K562 (cell line): ENCODE data around the gene CDK14. TPM values are rescaled to one million over a fixed set of nuclear protein-coding genes. Genes with fewer than 3 reads are reported as not detected.

ENCODE experiments used
- ATAC-seq: fragments of 200-7000 bp; cut with Tn5 transposase; 3 replicates; pipeline ENCODE4 v1.9.1; 2020; ENCODE audit warnings: moderate library complexity
- BruUV-seq: library from RNA; stranded (reverse); fragments of 400-500 nt; replicated peaks from 2 replicates; lab custom pipeline; 2021; lab: Mats Ljungman, UMichigan
- CTCF ChIA-PET: fragments of 300-600 bp; formaldehyde crosslinking; extraction: SDS; loops from one replicate; lab custom pipeline; 2021; ENCODE audit warnings: low intra/inter-chr PET ratio; lab: Yijun Ruan, JAX
- POLR2A ChIA-PET: fragments of 300-600, 350-650 bp; sonication (Branson Sonifier 250); formaldehyde crosslinking; extraction: SDS; loops from one replicate; lab custom pipeline; 2021; ENCODE audit warnings: antibody characterized with exemption, inconsistent platforms; lab: Yijun Ruan, JAX
- DNase-seq, 4 experiments: peaks; one replicate each; pipeline versions ENCODE4 v3.0.0 to v3.0.0-alpha.2; 2011 to 2018; ENCODE audit warnings: low spot score in 3 of 4, mixed read lengths in 3 of 4; ENCODE audit errors: extremely low read depth in 1 of 4
- FAIRE-seq: peaks from 2 replicates; lab custom pipeline; 2011; peaks lifted over from hg19 to GRCh38; lab: Jason Lieb, UNC
- H2AFZ ChIP-seq: 2 replicates; pipeline ENCODE4 v1.6.0; 2011; ENCODE audit warnings: low read depth, low read length, control low read depth, inconsistent platforms
- H3K27ac ChIP-seq: fragments of 200-600 bp; 3 replicates; pipeline ENCODE4 v1.8.0; 2011; ENCODE audit warnings: low read depth, mild to moderate bottlenecking, control low read depth, inconsistent platforms, low read length, moderate library complexity, mixed read lengths; ENCODE audit errors: extremely low read depth
- H3K27me3 ChIP-seq, 2 experiments: fragments of 300-600 bp in 1 of 2; 2 replicates in 1 of 2; 3 replicates in 1 of 2; pipeline versions ENCODE4 v1.6.0 to v1.8.0; 2011; ENCODE audit warnings: inconsistent platforms in 2 of 2, low read length in 2 of 2, mild to moderate bottlenecking in 1 of 2, mixed read lengths in 1 of 2, moderate library complexity in 1 of 2; ENCODE audit not compliant: control insufficient read depth in 2 of 2, insufficient read depth in 2 of 2
- H3K36me3 ChIP-seq: fragments of 300-600 bp; 3 replicates; pipeline ENCODE4 v1.8.0; 2011; ENCODE audit warnings: mild to moderate bottlenecking, low read length, inconsistent platforms; ENCODE audit not compliant: control insufficient read depth, insufficient read depth
- H3K4me1 ChIP-seq, 2 experiments: fragments of 200-600 bp in 1 of 2; replicated peaks in 1 of 2; 2 replicates in 1 of 2; 3 replicates in 1 of 2; pipeline versions ENCODE4 v1.5.1 to v1.8.0; 2011; ENCODE audit warnings: inconsistent platforms in 2 of 2, low read length in 2 of 2, mild to moderate bottlenecking in 1 of 2, mixed read lengths in 1 of 2, moderate library complexity in 1 of 2; ENCODE audit not compliant: control insufficient read depth in 2 of 2, insufficient read depth in 2 of 2
- H3K4me2 ChIP-seq: 2 replicates; pipeline ENCODE4 v1.6.1; 2011; ENCODE audit warnings: low read length, control low read depth, inconsistent platforms, mixed read lengths; ENCODE audit not compliant: insufficient read depth
- H3K4me3 ChIP-seq: fragments of 200-600 bp; sonication (generic), shearing (Covaris generic); 2 replicates; pipeline ENCODE4 v1.5.1; 2016; ENCODE audit warnings: control low read depth, inconsistent platforms
- H3K79me2 ChIP-seq: fragments of 200-600 bp; 3 replicates; pipeline ENCODE4 v1.8.0; 2011; ENCODE audit warnings: low read length, inconsistent platforms; ENCODE audit not compliant: control insufficient read depth, insufficient read depth
- H3K9ac ChIP-seq, 2 experiments: 2 replicates each; pipeline versions ENCODE4 v1.6.0 to v1.6.1; 2011; ENCODE audit warnings: low read depth in 2 of 2, low read length in 2 of 2, control low read depth in 1 of 2, inconsistent platforms in 1 of 2, mild to moderate bottlenecking in 1 of 2, mixed read lengths in 1 of 2; ENCODE audit not compliant: insufficient read depth in 1 of 2
- H3K9me1 ChIP-seq: one replicate; pipeline ENCODE4 v1.6.0; 2011; ENCODE audit warnings: inconsistent platforms, mild to moderate bottlenecking, low read length, moderate library complexity; ENCODE audit not compliant: control insufficient read depth, insufficient read depth
- H3K9me3 ChIP-seq: replicated peaks from 2 replicates; pipeline ENCODE4 v1.5.1; 2011; ENCODE audit warnings: low read depth, low read length, inconsistent platforms; ENCODE audit not compliant: control insufficient read depth, insufficient read depth
- H4K20me1 ChIP-seq: replicated peaks from 2 replicates; pipeline ENCODE4 v1.6.1; 2011; ENCODE audit warnings: low read length, inconsistent platforms, mixed read lengths; ENCODE audit not compliant: control insufficient read depth, insufficient read depth
- BRD9 ChIP-seq: fragments of 450-650 bp; IDR thresholded peaks from 2 replicates; pipeline ENCODE4 v1.6.1; 2018; ENCODE audit warnings: low read depth; ENCODE audit not compliant: partially characterized antibody
- FOXA1 ChIP-seq: fragments of 450-650 bp; IDR thresholded peaks from 2 replicates; pipeline ENCODE4 v1.6.1; 2016; ENCODE audit warnings: mild to moderate bottlenecking, borderline replicate concordance
- MTA3 ChIP-seq: fragments of 450-650 bp; formaldehyde crosslinking; IDR thresholded peaks from 2 replicates; pipeline ENCODE4 v1.6.1; 2017; ENCODE audit warnings: mild to moderate bottlenecking, borderline replicate concordance
- NCOA1 ChIP-seq: fragments of 450-650 bp; IDR thresholded peaks from 2 replicates; pipeline ENCODE4 v1.6.1; 2016; ENCODE audit warnings: low read depth
- PTRF ChIP-seq: fragments of 450-650 bp; IDR thresholded peaks from 2 replicates; pipeline ENCODE4 v1.6.1; 2016; ENCODE audit warnings: mild to moderate bottlenecking, missing genetic modification characterization, missing compliant biosample characterization
- RFX7 ChIP-seq: fragments of 250-450 bp; sonication (Bioruptor Pico); IDR thresholded peaks from 2 replicates; pipeline ENCODE4 v1.5.1; 2021; ENCODE audit warnings: mild to moderate bottlenecking
- YY1 ChIP-seq, 3 experiments: IDR thresholded peaks; 2 replicates each; pipeline ENCODE4 v1.6.1; 2011; ENCODE audit warnings: low read length in 2 of 3, mild to moderate bottlenecking in 2 of 3, moderate library complexity in 2 of 3, borderline replicate concordance in 1 of 3, control low read depth in 1 of 3, low read depth in 1 of 3; ENCODE audit not compliant: insufficient read depth in 3 of 3, insufficient replicate concordance in 2 of 3, control insufficient read depth in 1 of 3, insufficient read length in 1 of 3; ENCODE audit errors: extremely low read depth in 1 of 3
- ZEB2 ChIP-seq: fragments of 450-650 bp; IDR thresholded peaks from 2 replicates; pipeline ENCODE4 v1.6.1; 2016
- WGBS: fragments of 100-300 bp; shearing (Covaris generic); methylation state at CpG from one replicate; pipeline ENCODE4 v1.1.6; 2016; ENCODE audit warnings: low coverage, mixed read lengths; ENCODE audit not compliant: insufficient coverage; ENCODE audit errors: missing lambda C conversion rate; 5-methylcytosine and 5-hydroxymethylcytosine counted together
- in situ Hi-C: fragments of 300-500 bp; cut with MboI; formaldehyde crosslinking; loops from 4 replicates; pipeline ENCODE4 v1.15.0; 2018; ENCODE audit warnings: inconsistent platforms, mixed read lengths
- intact Hi-C: fragments of 100-400 bp; cut with micrococcal nuclease; formaldehyde crosslinking; loops from 2 replicates; pipeline ENCODE4 v1.14.2; 2022
- polyA plus RNA-seq, 8 experiments: library from polyadenylated mRNA; depleted of rRNA in 4 of 8; stranded (reverse) in 5 of 8; unstranded in 3 of 8; fragments of >200 nt; fragmentation: Nextera tagmentation in 2 of 8; fragmentation: Illumina TruSeq in 1 of 8; extraction: Ambion mirVana in 2 of 8; extraction: Trizol in 1 of 8; gene quantifications; 2 replicates each; pipeline versions ENCODE4 v1.2.1 to v1.2.3, GENCODE V29; 2011 to 2014; ENCODE audit warnings: inconsistent platforms in 1 of 8, missing spikeins in 1 of 8
- total RNA-seq, 7 experiments: library from RNA; depleted of rRNA in 6 of 7; stranded (reverse); fragments of >200 nt in 6 of 7; fragmentation: Illumina TruSeq in 2 of 7; extraction: Trizol in 2 of 7; gene quantifications; 2 replicates each; pipeline versions ENCODE4 v1.2.1 to v1.2.3, GENCODE V29; 2011 to 2021; ENCODE audit warnings: low replicate concordance in 1 of 7
- TF ChIP-seq, protein P1 (sequence below): fragments of 150-350 bp; conservative IDR thresholded peaks from 2 replicates; pipeline ENCODE4 v1.6.1; 2014; ENCODE audit warnings: low read length
- TF ChIP-seq, protein P2 (sequence below): sonication (generic); formaldehyde crosslinking; IDR thresholded peaks from 2 replicates; pipeline ENCODE4 v1.8.0; 2023; ENCODE audit warnings: mild to moderate bottlenecking, missing genetic modification reagents
- TF ChIP-seq, protein P3 (sequence below), 2 experiments: IDR thresholded peaks; 2 replicates each; pipeline ENCODE4 v1.6.1; 2012; ENCODE audit warnings: improper control_type of control experiment in 2 of 2, low read depth in 2 of 2, low read length in 2 of 2, borderline replicate concordance in 1 of 2
- TF ChIP-seq, protein P4 (sequence below): fragments of 200-800 bp; sonication (Bioruptor generic); IDR thresholded peaks from 2 replicates; pipeline ENCODE4 v1.6.1; 2017; ENCODE audit warnings: missing genetic modification characterization, missing compliant biosample characterization

The CDK14 gene
- total and polyA plus RNA-seq, 9 of the 15 experiments (the other 6 are each of a cell fraction or from before 2014, with no cell fraction given) = 0.03 to 0.91 (median 0.16) TPM

DNA sequence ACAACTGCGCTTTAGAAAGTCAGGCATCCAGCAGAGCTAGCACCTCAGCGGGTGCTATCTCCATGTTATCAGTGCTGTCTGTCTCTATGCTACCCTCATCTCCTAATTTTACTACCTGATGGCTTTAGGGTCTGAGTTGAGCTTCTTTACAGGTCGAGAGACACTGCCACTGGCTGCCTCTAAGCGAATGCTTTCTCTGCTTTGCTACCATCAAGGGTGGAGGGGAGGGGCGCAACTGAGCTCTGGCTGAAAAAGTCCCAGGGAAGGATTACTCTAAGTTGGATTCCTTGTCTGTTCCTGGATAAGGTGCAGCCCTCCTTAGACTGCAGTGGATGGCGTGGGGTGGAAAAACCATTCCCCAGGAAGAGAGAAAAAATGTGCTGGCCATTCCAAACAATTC lies 105.7 kb downstream of the CDK14 start:
- Histone ChIP-seq H2AFZ (no peak overlapping the region), H3K79me2 (no peaks in the 10 kb centered on the region), H3K36me3 (no peaks in the 10 kb centered on the region), H3K4me3 (no peak overlapping the region), H4K20me1 (no peaks in the 10 kb centered on the region), H3K4me2 (no peak overlapping the region), H3K9ac (no peak overlapping the region), H3K4me1 (no peaks in the 10 kb centered on the region), H3K27ac (no peak overlapping the region), H3K9me1 (no peaks in the 10 kb centered on the region), H3K9me3 (no peaks in the 10 kb centered on the region), H3K27me3 (no peaks in the 10 kb centered on the region)
- in situ Hi-C loops = no loop called here
- no peak for FAIRE-seq
- ChIA-PET POLR2A (no interaction called here), CTCF (no interaction called here)
- under 1% methylated on average over 6 of the region's 6 CpGs for whole genome bisulfite sequencing
- BruUV-seq = no TSS peak
- DNase-seq = no peak
- no peak for ATAC-seq
- intact Hi-C loops = no loop called here
- TF ChIP-seq RFX7 = no peak
- no peak for TF ChIP-seq MTA3
- TF ChIP-seq YY1 (IDR thresholded peaks at IDR 0.05; ENCODE audit: borderline replicate concordance in 1 of 3, control insufficient read depth in 1 of 3, extremely low read depth in 1 of 3, insufficient read depth in 3 of 3, insufficient read length in 1 of 3, insufficient replicate concordance in 2 of 3, low read depth in 1 of 3, low read length in 2 of 3) = no peak
- TF ChIP-seq, protein P1, sequence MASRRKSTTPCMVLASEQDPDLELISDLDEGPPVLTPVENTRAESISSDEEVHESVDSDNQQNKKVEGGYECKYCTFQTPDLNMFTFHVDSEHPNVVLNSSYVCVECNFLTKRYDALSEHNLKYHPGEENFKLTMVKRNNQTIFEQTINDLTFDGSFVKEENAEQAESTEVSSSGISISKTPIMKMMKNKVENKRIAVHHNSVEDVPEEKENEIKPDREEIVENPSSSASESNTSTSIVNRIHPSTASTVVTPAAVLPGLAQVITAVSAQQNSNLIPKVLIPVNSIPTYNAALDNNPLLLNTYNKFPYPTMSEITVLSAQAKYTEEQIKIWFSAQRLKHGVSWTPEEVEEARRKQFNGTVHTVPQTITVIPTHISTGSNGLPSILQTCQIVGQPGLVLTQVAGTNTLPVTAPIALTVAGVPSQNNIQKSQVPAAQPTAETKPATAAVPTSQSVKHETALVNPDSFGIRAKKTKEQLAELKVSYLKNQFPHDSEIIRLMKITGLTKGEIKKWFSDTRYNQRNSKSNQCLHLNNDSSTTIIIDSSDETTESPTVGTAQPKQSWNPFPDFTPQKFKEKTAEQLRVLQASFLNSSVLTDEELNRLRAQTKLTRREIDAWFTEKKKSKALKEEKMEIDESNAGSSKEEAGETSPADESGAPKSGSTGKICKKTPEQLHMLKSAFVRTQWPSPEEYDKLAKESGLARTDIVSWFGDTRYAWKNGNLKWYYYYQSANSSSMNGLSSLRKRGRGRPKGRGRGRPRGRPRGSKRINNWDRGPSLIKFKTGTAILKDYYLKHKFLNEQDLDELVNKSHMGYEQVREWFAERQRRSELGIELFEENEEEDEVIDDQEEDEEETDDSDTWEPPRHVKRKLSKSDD = no peak
- TF ChIP-seq, protein P2, sequence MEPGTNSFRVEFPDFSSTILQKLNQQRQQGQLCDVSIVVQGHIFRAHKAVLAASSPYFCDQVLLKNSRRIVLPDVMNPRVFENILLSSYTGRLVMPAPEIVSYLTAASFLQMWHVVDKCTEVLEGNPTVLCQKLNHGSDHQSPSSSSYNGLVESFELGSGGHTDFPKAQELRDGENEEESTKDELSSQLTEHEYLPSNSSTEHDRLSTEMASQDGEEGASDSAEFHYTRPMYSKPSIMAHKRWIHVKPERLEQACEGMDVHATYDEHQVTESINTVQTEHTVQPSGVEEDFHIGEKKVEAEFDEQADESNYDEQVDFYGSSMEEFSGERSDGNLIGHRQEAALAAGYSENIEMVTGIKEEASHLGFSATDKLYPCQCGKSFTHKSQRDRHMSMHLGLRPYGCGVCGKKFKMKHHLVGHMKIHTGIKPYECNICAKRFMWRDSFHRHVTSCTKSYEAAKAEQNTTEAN = no peak
- no peak for TF ChIP-seq NCOA1
- TF ChIP-seq, protein P3, sequence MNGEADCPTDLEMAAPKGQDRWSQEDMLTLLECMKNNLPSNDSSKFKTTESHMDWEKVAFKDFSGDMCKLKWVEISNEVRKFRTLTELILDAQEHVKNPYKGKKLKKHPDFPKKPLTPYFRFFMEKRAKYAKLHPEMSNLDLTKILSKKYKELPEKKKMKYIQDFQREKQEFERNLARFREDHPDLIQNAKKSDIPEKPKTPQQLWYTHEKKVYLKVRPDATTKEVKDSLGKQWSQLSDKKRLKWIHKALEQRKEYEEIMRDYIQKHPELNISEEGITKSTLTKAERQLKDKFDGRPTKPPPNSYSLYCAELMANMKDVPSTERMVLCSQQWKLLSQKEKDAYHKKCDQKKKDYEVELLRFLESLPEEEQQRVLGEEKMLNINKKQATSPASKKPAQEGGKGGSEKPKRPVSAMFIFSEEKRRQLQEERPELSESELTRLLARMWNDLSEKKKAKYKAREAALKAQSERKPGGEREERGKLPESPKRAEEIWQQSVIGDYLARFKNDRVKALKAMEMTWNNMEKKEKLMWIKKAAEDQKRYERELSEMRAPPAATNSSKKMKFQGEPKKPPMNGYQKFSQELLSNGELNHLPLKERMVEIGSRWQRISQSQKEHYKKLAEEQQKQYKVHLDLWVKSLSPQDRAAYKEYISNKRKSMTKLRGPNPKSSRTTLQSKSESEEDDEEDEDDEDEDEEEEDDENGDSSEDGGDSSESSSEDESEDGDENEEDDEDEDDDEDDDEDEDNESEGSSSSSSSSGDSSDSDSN (IDR thresholded peaks at IDR 0.05; ENCODE audit: borderline replicate concordance in 1 of 2, low read depth in 2 of 2, low read length in 2 of 2) = no peak
- TF ChIP-seq PTRF (tag) = no peak
- no peak for TF ChIP-seq BRD9
- no peak for TF ChIP-seq FOXA1
- TF ChIP-seq, protein P4, sequence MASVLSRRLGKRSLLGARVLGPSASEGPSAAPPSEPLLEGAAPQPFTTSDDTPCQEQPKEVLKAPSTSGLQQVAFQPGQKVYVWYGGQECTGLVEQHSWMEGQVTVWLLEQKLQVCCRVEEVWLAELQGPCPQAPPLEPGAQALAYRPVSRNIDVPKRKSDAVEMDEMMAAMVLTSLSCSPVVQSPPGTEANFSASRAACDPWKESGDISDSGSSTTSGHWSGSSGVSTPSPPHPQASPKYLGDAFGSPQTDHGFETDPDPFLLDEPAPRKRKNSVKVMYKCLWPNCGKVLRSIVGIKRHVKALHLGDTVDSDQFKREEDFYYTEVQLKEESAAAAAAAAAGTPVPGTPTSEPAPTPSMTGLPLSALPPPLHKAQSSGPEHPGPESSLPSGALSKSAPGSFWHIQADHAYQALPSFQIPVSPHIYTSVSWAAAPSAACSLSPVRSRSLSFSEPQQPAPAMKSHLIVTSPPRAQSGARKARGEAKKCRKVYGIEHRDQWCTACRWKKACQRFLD (CRISPR knock-in tag) = no peak
- TF ChIP-seq ZEB2 = no peak
